ENCODE measurements around the gene HPS5.

GRCh38 chr11:18270102-18270501 is 51.8 kb downstream of the HPS5 start:
- no peak for TF ChIP-seq EZH2phosphoT487 (IDR thresholded peaks at IDR 0.05)
- no peak for TF ChIP-seq EZH2 (IDR thresholded peaks at IDR 0.05)

All from neural progenitor cell (in vitro differentiated cells).